Activated T-helper 17 cell treated with anti-CD3 and anti-CD28 coated beads, Interleukin-2, amount 50 U/mL, for 72 hours (primary cell): Measurements from ENCODE around the gene B3GNT8. TPM values are rescaled to one million over a fixed set of nuclear protein-coding genes. Genes with fewer than 3 reads are reported as not detected.

Source experiments
- total RNA-seq, 2 donors: library from RNA; stranded (reverse); gene quantifications; one replicate each; pipeline ENCODE4 v1.2.3, GENCODE V29; 2022

Gene B3GNT8
- total RNA-seq, 2 donors from 2014 or later: 0.45 to 0.71 TPM

Other genes with a start within 250 kb of the B3GNT8 start
- under 1 TPM in 1 of 2 donors, not detected in 1; 0.13 TPM for gene CYP2S1, start 234.2 kb downstream of the B3GNT8 start, total RNA-seq
- 1 to 10 TPM in 1 of 2 donors, under 1 TPM in 1; 0.04 to 2.3 TPM for gene AXL, start 208.2 kb downstream of the B3GNT8 start, total RNA-seq
- 100 to 1,000 TPM; 324 to 357 TPM for gene HNRNPUL1, start 163.0 kb downstream of the B3GNT8 start, total RNA-seq
- 10 to 100 TPM; 35.1 to 40.9 TPM for gene CCDC97, start 117.2 kb downstream of the B3GNT8 start, total RNA-seq
- gene TGFB1, start 73.5 kb downstream of the B3GNT8 start, total RNA-seq: 100 to 1,000 TPM; 107 to 158 TPM
- 1 to 10 TPM; 6.7 to 9.5 TPM for gene B9D2, start 63.2 kb downstream of the B3GNT8 start, total RNA-seq
- gene TMEM91, start 50.8 kb downstream of the B3GNT8 start, total RNA-seq: 10 to 100 TPM in 1 of 2 donors, 1 to 10 TPM in 1; 3.5 to 15.1 TPM
- gene EXOSC5, start 30.0 kb downstream of the B3GNT8 start, total RNA-seq: 10 to 100 TPM; 33.0 to 58.7 TPM
- 10 to 100 TPM; 19.4 to 48.1 TPM for gene BCKDHA, start 29.6 kb downstream of the B3GNT8 start, total RNA-seq
- 10 to 100 TPM; 34.0 to 66.2 TPM for gene DMAC2, start 12.5 kb upstream of the B3GNT8 start, total RNA-seq
- not detected for gene ERICH4, start 15.8 kb upstream of the B3GNT8 start, total RNA-seq
- gene CEACAM21, start 148.8 kb upstream of the B3GNT8 start, total RNA-seq: 10 to 100 TPM; 27.1 to 30.7 TPM
- not detected for gene CEACAM4, start 199.7 kb upstream of the B3GNT8 start, total RNA-seq